Transverse colon (tissue), 4 donors: ENCODE measurements around the gene GRM1. TPM values are rescaled to one million over a fixed set of nuclear protein-coding genes. Genes with fewer than 3 reads are reported as not detected.

Source experiments
- DNase-seq: peaks from one replicate; pipeline ENCODE4 v3.0.0-alpha.2; 2019
- H3K27ac ChIP-seq, 4 donors: fragments of 200-600 bp; sonication (generic); 2 replicates each; pipeline ENCODE4 v1.5.1; 2016 to 2018; ENCODE audit warnings: inconsistent platforms in 4 of 4
- H3K27me3 ChIP-seq: fragments of 200-600 bp; sonication (generic); 2 replicates; pipeline ENCODE4 v1.5.1; 2017; ENCODE audit warnings: inconsistent platforms
- H3K36me3 ChIP-seq, 4 donors: fragments of 200-600 bp; sonication (generic); 2 replicates each; pipeline ENCODE4 v1.5.1; 2017 to 2019; ENCODE audit warnings: inconsistent platforms in 4 of 4
- H3K4me1 ChIP-seq, 4 donors: fragments of 200-600 bp; sonication (generic); 2 replicates each; pipeline ENCODE4 v1.5.1; 2017 to 2020; ENCODE audit warnings: inconsistent platforms in 4 of 4
- H3K4me3 ChIP-seq, 4 donors: fragments of 200-600 bp; sonication (generic); 1 replicate in 1 of 4; 2 replicates in 3 of 4; pipeline versions ENCODE4 v1.5.1 to v1.6.1; 2017 to 2019; ENCODE audit warnings: inconsistent platforms in 4 of 4
- H3K9me3 ChIP-seq, 2 donors: fragments of 200-600 bp; sonication (generic); 2 replicates each; pipeline ENCODE4 v1.5.1; 2017 to 2019; ENCODE audit warnings: inconsistent platforms in 2 of 2
- CTCF ChIP-seq, 5 experiments: fragments of 200-600 bp in 3 of 5; fragments of 450-650 bp in 2 of 5; sonication (generic) in 3 of 5; IDR thresholded peaks; 1 replicate in 2 of 5; 2 replicates in 3 of 5; pipeline ENCODE4 v1.5.1; 2016 to 2017; ENCODE audit warnings: antibody characterized with exemption in 5 of 5, inconsistent platforms in 3 of 5, mild to moderate bottlenecking in 2 of 5, moderate library complexity in 1 of 5
- EP300 ChIP-seq: sonication (generic); formaldehyde crosslinking; IDR thresholded peaks from one replicate; pipeline ENCODE4 v1.6.1; 2017; ENCODE audit warnings: antibody characterized with exemption, low read depth
- POLR2A ChIP-seq: fragments of 450-650 bp; IDR thresholded peaks from one replicate; pipeline ENCODE4 v1.6.1; 2016; ENCODE audit warnings: antibody characterized with exemption, mild to moderate bottlenecking, moderate library complexity
- POLR2AphosphoS5 ChIP-seq, 3 donors: sonication (generic); formaldehyde crosslinking; IDR thresholded peaks; one replicate each; pipeline ENCODE4 v1.6.1; 2016; ENCODE audit warnings: antibody characterized with exemption in 3 of 3
- WGBS, 2 donors: methylation state at CpG; one replicate each; pipeline ENCODE4 v1.1.5; 2018; ENCODE audit warnings: low coverage in 1 of 2; 5-methylcytosine and 5-hydroxymethylcytosine counted together
- in situ Hi-C, 4 donors: fragments of 200-750 bp; cut with MboI; loops; one replicate each; pipeline versions ENCODE4 v1.15.0 to v1.15.1; 2017; ENCODE audit warnings: low sequenced_read_pairs in 3 of 4, low pct_ligation_motif_present in 1 of 4, low pct_unique_long_range_greater_than_20kb in 1 of 4
- intact Hi-C: fragments of 100-400 bp; cut with DNase I; formaldehyde crosslinking; loops from one replicate; pipeline ENCODE4 v1.15.1; 2023; ENCODE audit warnings: low total_unique reads
- total RNA-seq, 4 donors: library from RNA; depleted of rRNA; stranded (reverse); fragments of >200 nt; gene quantifications; one replicate each; pipeline ENCODE4 v1.1.0, GENCODE V29; 2016

GRM1 gene
- total RNA-seq, 4 donors from 2014 or later, result 0.16 TPM; not detected in 3

- 72 to 78% methylated on average over 1 to 3 of the region's 3 CpGs for WGBS, 2 donors
- no peaks in the 10 kb centered on the region for H3K4me1 ChIP-seq
- intact Hi-C loops, result no loop called here
- no peak for DNase-seq
- in situ Hi-C loops, result no loop called here
- no peaks in the 10 kb centered on the region for H3K9me3 ChIP-seq
- H3K36me3 ChIP-seq, result no peaks in the 10 kb centered on the region
- no peak overlapping the region for H3K4me3 ChIP-seq
- no peak overlapping the region for H3K27ac ChIP-seq
- no peaks in the 10 kb centered on the region for H3K27me3 ChIP-seq
- no peak for TF ChIP-seq POLR2A
- TF ChIP-seq POLR2AphosphoS5 (IDR thresholded peaks at IDR 0.05), result no peak
- TF ChIP-seq EP300, result no peak
- no peak for TF ChIP-seq CTCF (IDR thresholded peaks at IDR 0.05)
Observed at GRCh38 chr6:146103416-146104072, 74.7 kb downstream of the GRM1 start.

GRCh38 chr6:146106532-146106931, 77.7 kb downstream of the GRM1 start:
- no peak overlapping the region for H3K4me3 ChIP-seq
- H3K9me3 ChIP-seq, result no peaks in the 10 kb centered on the region
- intact Hi-C loops (no loop called here), in situ Hi-C loops (no loop called here)
- 60 to 70% methylated on average over 1 to 2 of the region's 2 CpGs for WGBS, 2 donors
- H3K4me1 ChIP-seq, result no peaks in the 10 kb centered on the region
- no peaks in the 10 kb centered on the region for H3K27me3 ChIP-seq
- no peaks in the 10 kb centered on the region for H3K36me3 ChIP-seq
- TF ChIP-seq POLR2A (no peak), POLR2AphosphoS5 (IDR thresholded peaks at IDR 0.05) (no peak), EP300 (no peak), CTCF (IDR thresholded peaks at IDR 0.05) (no peak)
- no peak overlapping the region for H3K27ac ChIP-seq
- no peak for DNase-seq

- DNase-seq, result no peak
- intact Hi-C loops (no loop called here), in situ Hi-C loops (no loop called here)
- TF ChIP-seq CTCF (IDR thresholded peaks at IDR 0.05), result no peak
- no peak for TF ChIP-seq POLR2A
- TF ChIP-seq POLR2AphosphoS5 (IDR thresholded peaks at IDR 0.05), result no peak
- TF ChIP-seq EP300, result no peak
- Histone ChIP-seq H3K27ac (no peak overlapping the region), H3K36me3 (no peaks in the 10 kb centered on the region), H3K4me3 (no peak overlapping the region), H3K27me3 (no peaks in the 10 kb centered on the region), H3K9me3 (no peaks in the 10 kb centered on the region), H3K4me1 (no peaks in the 10 kb centered on the region)
- 0 to 42% methylated on average over 1 of the region's 1 CpG for WGBS, 2 donors
Observed at GRCh38 chr6:146110990-146111389, 82.1 kb downstream of the GRM1 start.

- in situ Hi-C loops (no loop called here), intact Hi-C loops (no loop called here)
- Histone ChIP-seq H3K27me3 (no peaks in the 10 kb centered on the region), H3K36me3 (no peaks in the 10 kb centered on the region), H3K9me3 (no peaks in the 10 kb centered on the region), H3K27ac (no peak overlapping the region), H3K4me1 (no peaks in the 10 kb centered on the region), H3K4me3 (no peak overlapping the region)
- DNase-seq, result no peak
- TF ChIP-seq CTCF (IDR thresholded peaks at IDR 0.05) (no peak), POLR2AphosphoS5 (IDR thresholded peaks at IDR 0.05) (no peak), POLR2A (no peak), EP300 (no peak)
Observed at GRCh38 chr6:146111881-146112450, 83.1 kb downstream of the GRM1 start.
